GM18519 (cell line): ENCODE data around the gene FAM78A.
"Not testable (repeated sequence)": the region's sequence is repeated elsewhere in the genome, so short reads cannot be mapped to it uniquely, and the experiment has no call there.

Experiments
- ATAC-seq: cut with Tn5 transposase; IDR thresholded peaks from one replicate; pipeline ENCODE4 v1.9.1; 2021; ENCODE audit warnings: mild to moderate bottlenecking, moderate library complexity; ENCODE audit not compliant: unreplicated experiment, low FRiP score

Gene FAM78A

GRCh38 chr9:131270171-131271015 is 5.9 kb downstream of the FAM78A start:
- no peak for ATAC-seq

GRCh38 chr9:131266266-131267229 is 9.8 kb downstream of the FAM78A start:
- no peak for ATAC-seq

- no peak for ATAC-seq
These were observed 12.1 kb downstream of the FAM78A start for GRCh38 chr9:131264231-131264630.

GRCh38 chr9:131263701-131264100 is 12.6 kb downstream of the FAM78A start:
- no peak for ATAC-seq

GRCh38 chr9:131263033-131263343 is 13.3 kb downstream of the FAM78A start:
- not testable (repeated sequence) for ATAC-seq

GRCh38 chr9:131262327-131263032 is 13.8 kb downstream of the FAM78A start:
- ATAC-seq = no peak

- no peak for ATAC-seq
These were observed 15.4 kb downstream of the FAM78A start for GRCh38 chr9:131260751-131261452.

GRCh38 chr9:131259916-131260597 is 16.3 kb downstream of the FAM78A start:
- ATAC-seq = no peak

- no peak for ATAC-seq
These were observed 16.8 kb downstream of the FAM78A start for GRCh38 chr9:131259432-131259898.

GRCh38 chr9:131258698-131259431 is 17.4 kb downstream of the FAM78A start:
- ATAC-seq = no peak

GRCh38 chr9:131258186-131258585 is 18.1 kb downstream of the FAM78A start:
- no peak for ATAC-seq

- ATAC-seq = no peak
These were observed 18.9 kb downstream of the FAM78A start for GRCh38 chr9:131257266-131258025.

GRCh38 chr9:131255676-131256197 is 20.6 kb downstream of the FAM78A start:
- ATAC-seq = no peak

- no peak for ATAC-seq
These were observed 21.7 kb downstream of the FAM78A start for GRCh38 chr9:131254626-131255025.

- ATAC-seq = no peak
These were observed 22.3 kb downstream of the FAM78A start for GRCh38 chr9:131253891-131254491.

GRCh38 chr9:131252120-131252519 is 24.2 kb downstream of the FAM78A start:
- ATAC-seq = no peak

- no peak for ATAC-seq
These were observed 29.7 kb downstream of the FAM78A start for GRCh38 chr9:131246618-131247017.
